Lung (tissue), 12 donors: ENCODE measurements around the gene MTMR1. TPM values are rescaled to one million over a fixed set of nuclear protein-coding genes. Genes with fewer than 3 reads are reported as not detected.

Source experiments
- ATAC-seq: fragments of 200-7000 bp; cut with Tn5 transposase; one replicate; pipeline ENCODE4 v1.9.1; 2020; ENCODE audit warnings: moderate number of reproducible peaks; ENCODE audit not compliant: insufficient read depth, low FRiP score
- DNase-seq, 3 donors: peaks; one replicate each; pipeline ENCODE4 v3.0.0-alpha.2; 2013 to 2017
- H3K27ac ChIP-seq, 2 donors: one replicate each; pipeline ENCODE4 v1.5.1; 2013; ENCODE audit warnings: mild to moderate bottlenecking in 2 of 2, moderate library complexity in 2 of 2, control low read depth in 1 of 2, inconsistent platforms in 1 of 2, low read depth in 1 of 2, low read length in 1 of 2
- H3K27me3 ChIP-seq, 3 donors: one replicate each; pipeline ENCODE4 v1.5.1; 2013; ENCODE audit warnings: low read length in 2 of 3; ENCODE audit not compliant: control insufficient read depth in 3 of 3, insufficient read depth in 3 of 3
- H3K36me3 ChIP-seq, 4 donors: one replicate each; pipeline ENCODE4 v1.5.1; 2013; ENCODE audit warnings: low read length in 4 of 4, mild to moderate bottlenecking in 1 of 4, moderate library complexity in 1 of 4; ENCODE audit not compliant: control insufficient read depth in 4 of 4, insufficient read depth in 4 of 4
- H3K4me1 ChIP-seq, 5 donors: one replicate each; pipeline ENCODE4 v1.5.1; 2013; ENCODE audit warnings: low read length in 5 of 5, mild to moderate bottlenecking in 2 of 5, moderate library complexity in 1 of 5; ENCODE audit not compliant: control insufficient read depth in 5 of 5, insufficient read depth in 5 of 5
- H3K4me3 ChIP-seq: one replicate; pipeline ENCODE4 v1.5.1; 2013; ENCODE audit warnings: mild to moderate bottlenecking, control low read depth, moderate library complexity
- H3K9ac ChIP-seq, 2 donors: one replicate each; pipeline ENCODE4 v1.5.1; 2013; ENCODE audit warnings: low read length in 2 of 2, control low read depth in 1 of 2; ENCODE audit not compliant: insufficient read depth in 1 of 2
- H3K9me3 ChIP-seq, 4 donors: one replicate each; pipeline ENCODE4 v1.5.1; 2013; ENCODE audit warnings: low read length in 3 of 4, mild to moderate bottlenecking in 1 of 4, moderate library complexity in 1 of 4; ENCODE audit not compliant: control insufficient read depth in 4 of 4, insufficient read depth in 3 of 4
- WGBS, 2 donors: extraction: QIAGEN DNeasy Blood & Tissue Kit; methylation state at CpG; one replicate each; pipeline ENCODE4 v1.1.7; 2013; 5-methylcytosine and 5-hydroxymethylcytosine counted together
- polyA plus RNA-seq, 2 donors: library from polyadenylated mRNA; stranded (reverse); fragments of 200-250 nt; gene quantifications; one replicate each; pipeline ENCODE4 v1.2.1, GENCODE V29; 2013
- total RNA-seq, 2 donors: library from RNA; depleted of rRNA in 1 of 2; stranded (reverse); fragments of >200 nt in 1 of 2; gene quantifications; one replicate each; pipeline ENCODE4 v1.2.1, GENCODE V29; 2014 to 2021
- TF ChIP-seq, protein P1 (sequence below): IDR thresholded peaks from 2 replicates; pipeline ENCODE4 v1.5.1; 2012; ENCODE audit warnings: mild to moderate bottlenecking; ENCODE audit errors: control extremely low read depth, extremely low read depth
- donor health status: control.
- donor health status: control.
- donor health status: Bipolar disorder and iron deficiency.
- donor health status: healthy.
- donor health status: DM: yes; HTN: yes; CAD: no.

The MTMR1 gene
- total and polyA plus RNA-seq, 4 donors: 10.0 to 37.6 (median 15.9) TPM

DNA sequence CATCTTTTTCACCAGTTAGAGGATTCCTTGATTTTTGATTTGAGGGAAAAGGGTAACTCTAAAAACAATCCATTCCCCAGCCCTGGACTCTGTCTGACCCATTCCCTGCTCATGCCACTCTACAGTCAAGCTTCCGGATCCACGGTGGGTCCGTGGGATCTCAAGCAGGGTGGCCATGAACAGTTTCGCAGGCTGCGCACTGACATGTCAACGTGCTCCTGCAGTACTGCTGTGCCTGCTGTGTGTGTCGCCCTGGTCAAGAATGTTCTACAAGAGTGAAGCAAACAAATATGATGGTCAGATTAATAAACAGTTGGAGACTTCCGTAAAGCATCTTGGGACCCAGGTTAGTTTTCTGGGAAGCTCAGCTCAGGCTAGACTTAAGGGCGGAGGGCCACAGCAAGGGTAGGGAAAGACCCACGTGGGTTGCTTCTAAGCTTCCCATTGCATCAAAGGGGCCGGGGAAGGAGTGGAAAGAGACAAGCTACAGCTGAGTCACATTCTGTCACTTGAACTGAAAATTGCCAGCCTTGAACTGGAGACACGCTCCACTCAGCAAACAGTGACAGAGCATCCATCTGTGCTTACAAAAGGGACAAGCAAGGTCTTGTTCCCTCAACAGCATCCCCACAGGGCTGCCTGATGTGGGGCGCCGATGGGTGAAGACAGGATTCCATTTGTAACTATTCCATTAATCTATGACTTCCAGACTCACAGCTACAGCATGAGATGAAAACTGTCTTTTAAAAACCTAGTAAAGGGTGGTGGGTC lies 81.8 kb downstream of the MTMR1 start:
- ATAC-seq: no peak
- TF ChIP-seq, protein P1, sequence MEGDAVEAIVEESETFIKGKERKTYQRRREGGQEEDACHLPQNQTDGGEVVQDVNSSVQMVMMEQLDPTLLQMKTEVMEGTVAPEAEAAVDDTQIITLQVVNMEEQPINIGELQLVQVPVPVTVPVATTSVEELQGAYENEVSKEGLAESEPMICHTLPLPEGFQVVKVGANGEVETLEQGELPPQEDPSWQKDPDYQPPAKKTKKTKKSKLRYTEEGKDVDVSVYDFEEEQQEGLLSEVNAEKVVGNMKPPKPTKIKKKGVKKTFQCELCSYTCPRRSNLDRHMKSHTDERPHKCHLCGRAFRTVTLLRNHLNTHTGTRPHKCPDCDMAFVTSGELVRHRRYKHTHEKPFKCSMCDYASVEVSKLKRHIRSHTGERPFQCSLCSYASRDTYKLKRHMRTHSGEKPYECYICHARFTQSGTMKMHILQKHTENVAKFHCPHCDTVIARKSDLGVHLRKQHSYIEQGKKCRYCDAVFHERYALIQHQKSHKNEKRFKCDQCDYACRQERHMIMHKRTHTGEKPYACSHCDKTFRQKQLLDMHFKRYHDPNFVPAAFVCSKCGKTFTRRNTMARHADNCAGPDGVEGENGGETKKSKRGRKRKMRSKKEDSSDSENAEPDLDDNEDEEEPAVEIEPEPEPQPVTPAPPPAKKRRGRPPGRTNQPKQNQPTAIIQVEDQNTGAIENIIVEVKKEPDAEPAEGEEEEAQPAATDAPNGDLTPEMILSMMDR: no peak
- WGBS, 2 donors: 87 to 96% methylated on average over 14 of the region's 14 CpGs

DNA sequence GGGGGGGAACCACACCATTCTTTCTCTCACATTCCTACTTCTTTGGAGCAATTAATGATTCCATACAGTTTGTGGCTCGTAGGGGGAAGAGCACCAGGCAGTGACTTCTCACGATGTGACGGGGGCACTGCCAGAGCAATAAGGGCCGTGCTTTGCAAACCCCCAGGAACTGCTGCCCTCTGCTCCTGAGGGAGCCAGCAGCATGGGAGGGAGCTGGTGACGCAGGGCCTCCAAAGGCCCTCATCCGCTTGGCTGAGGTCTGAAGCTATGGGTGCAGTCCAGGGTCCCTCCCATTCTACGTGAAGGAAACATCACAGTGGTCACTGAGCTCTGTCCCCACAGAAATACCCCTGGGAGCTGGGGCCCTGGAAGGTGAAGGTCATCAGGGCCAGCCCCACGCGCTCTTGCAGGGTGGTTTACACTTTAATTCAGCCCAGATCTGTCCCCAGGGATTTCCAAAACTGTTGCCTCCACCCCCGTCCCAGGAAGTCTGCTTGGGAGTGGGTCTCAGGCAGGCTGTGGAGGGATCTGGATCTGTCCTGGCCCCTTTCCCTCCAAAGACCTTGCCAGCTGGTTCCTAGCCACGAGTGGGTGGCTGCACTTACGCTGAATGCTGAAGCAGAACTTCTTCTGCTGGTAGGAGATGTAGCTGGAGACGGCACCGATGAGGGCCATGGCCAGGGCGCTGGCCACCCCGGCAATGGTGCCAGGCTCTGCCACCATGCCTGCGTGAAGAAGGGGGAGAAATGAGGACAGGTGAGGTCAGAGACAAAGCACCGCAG lies 82.6 kb downstream of the MTMR1 start:
- TF ChIP-seq, protein P1: no peak
- no peak for DNase-seq
- Histone ChIP-seq H3K36me3 (peaks cover 0 to 4% (median 1%) of the 10 kb centered on the region in 4 donors), H3K4me1 (no peaks in the 10 kb centered on the region), H3K27me3 (no peaks in the 10 kb centered on the region), H3K9ac (no peak overlapping the region), H3K27ac (no peak overlapping the region), H3K9me3 (no peaks in the 10 kb centered on the region), H3K4me3 (no peak overlapping the region)
- WGBS, 2 donors: 80 to 96% methylated on average over 16 to 18 of the region's 18 CpGs
- ATAC-seq: no peak

More for the DNA sequence above, 81.8 kb downstream of the MTMR1 start:
- Histone ChIP-seq H3K27ac (no peak overlapping the region), H3K4me1 (no peaks in the 10 kb centered on the region), H3K9me3 (no peaks in the 10 kb centered on the region), H3K9ac (no peak overlapping the region), H3K36me3 (peaks cover 0 to 4% (median 1%) of the 10 kb centered on the region in 4 donors), H3K4me3 (no peak overlapping the region), H3K27me3 (no peaks in the 10 kb centered on the region)
- DNase-seq: no peak

DNA sequence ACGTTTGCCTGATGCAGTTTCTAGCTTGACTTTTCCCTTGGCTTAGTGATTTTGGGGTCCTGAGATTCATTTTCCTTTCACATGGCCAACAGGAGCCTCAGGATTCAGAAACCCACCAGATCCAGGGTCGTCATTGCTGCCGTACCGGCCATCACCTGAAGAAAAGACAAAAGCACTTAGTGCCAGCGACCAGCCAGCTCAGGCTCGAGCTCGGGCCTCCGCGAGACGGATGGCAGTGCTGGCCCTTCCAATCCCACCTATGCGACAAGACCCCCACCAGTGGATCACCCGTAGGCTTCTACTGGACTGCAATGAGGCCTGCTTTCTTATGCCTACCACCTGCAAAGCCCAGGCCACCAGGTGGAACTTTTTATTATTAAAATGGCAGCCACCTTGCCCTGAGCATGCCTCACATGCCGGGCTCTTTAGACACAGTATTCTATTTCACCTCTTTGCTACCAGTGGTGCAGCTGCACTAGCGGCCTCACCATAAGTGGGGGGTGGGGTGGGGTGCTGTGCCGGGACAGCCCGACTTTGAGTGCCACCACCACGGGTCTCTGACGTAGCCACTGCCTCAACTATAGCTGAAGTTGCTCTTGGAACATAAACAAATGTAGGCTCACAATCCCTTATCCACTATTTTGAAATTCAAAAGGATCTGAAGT lies 84.3 kb downstream of the MTMR1 start:
- H3K27me3 ChIP-seq: no peaks in the 10 kb centered on the region
- DNase-seq (no peak), ATAC-seq (no peak)
- peaks cover 0 to 4% (median 1%) of the 10 kb centered on the region in 4 donors for H3K36me3 ChIP-seq
- no peak overlapping the region for H3K4me3 ChIP-seq
- TF ChIP-seq, protein P1: no peak
- H3K9ac ChIP-seq: no peak overlapping the region
- H3K4me1 ChIP-seq: no peaks in the 10 kb centered on the region
- H3K27ac ChIP-seq: no peak overlapping the region
- no peaks in the 10 kb centered on the region for H3K9me3 ChIP-seq
- WGBS, 2 donors: 85 to 95% methylated on average over 18 of the region's 18 CpGs
